H1 (cell line): Measurements from ENCODE around the gene ARGLU1.

ENCODE experiments used
- SP2 ChIP-seq: IDR thresholded peaks from 2 replicates; pipeline ENCODE4 v1.6.1; 2012; ENCODE audit warnings: mild to moderate bottlenecking, low read length, inconsistent platforms
- TCF12 ChIP-seq: IDR thresholded peaks from 2 replicates; pipeline ENCODE4 v1.6.1; 2011; ENCODE audit warnings: low read depth, mild to moderate bottlenecking, low read length
- TF ChIP-seq, protein P1 (sequence below), 3 experiments: IDR thresholded peaks; 1 replicate in 2 of 3; 2 replicates in 1 of 3; pipeline versions ENCODE4 v1.5.1 to v1.6.1; 2011; ENCODE audit warnings: low read length in 3 of 3, mild to moderate bottlenecking in 3 of 3, inconsistent platforms in 2 of 3, low read depth in 1 of 3, moderate library complexity in 1 of 3; ENCODE audit not compliant: insufficient read depth in 1 of 3; ENCODE audit errors: control extremely low read depth in 1 of 3

DNA sequence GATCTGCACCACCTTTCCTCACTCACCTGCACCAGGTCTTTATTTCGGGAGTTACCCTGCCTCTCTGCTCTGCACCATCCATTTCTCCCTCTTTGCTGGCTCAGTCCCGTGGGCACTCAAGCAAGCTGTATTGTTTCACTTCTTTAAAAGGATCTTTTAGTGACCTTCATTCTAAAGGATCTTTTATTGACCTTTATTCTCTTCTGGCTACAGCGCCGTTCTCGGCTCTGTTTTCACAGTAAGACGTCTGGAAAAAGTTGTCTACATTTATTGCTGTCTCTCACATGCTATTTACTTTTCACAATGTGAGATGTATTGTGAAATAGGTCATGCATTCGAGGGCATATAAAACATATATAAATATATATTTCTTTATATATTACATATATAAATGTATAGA is 35.6 kb upstream of the ARGLU1 start:
- TF ChIP-seq, protein P1, sequence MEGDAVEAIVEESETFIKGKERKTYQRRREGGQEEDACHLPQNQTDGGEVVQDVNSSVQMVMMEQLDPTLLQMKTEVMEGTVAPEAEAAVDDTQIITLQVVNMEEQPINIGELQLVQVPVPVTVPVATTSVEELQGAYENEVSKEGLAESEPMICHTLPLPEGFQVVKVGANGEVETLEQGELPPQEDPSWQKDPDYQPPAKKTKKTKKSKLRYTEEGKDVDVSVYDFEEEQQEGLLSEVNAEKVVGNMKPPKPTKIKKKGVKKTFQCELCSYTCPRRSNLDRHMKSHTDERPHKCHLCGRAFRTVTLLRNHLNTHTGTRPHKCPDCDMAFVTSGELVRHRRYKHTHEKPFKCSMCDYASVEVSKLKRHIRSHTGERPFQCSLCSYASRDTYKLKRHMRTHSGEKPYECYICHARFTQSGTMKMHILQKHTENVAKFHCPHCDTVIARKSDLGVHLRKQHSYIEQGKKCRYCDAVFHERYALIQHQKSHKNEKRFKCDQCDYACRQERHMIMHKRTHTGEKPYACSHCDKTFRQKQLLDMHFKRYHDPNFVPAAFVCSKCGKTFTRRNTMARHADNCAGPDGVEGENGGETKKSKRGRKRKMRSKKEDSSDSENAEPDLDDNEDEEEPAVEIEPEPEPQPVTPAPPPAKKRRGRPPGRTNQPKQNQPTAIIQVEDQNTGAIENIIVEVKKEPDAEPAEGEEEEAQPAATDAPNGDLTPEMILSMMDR (IDR thresholded peaks at IDR 0.05; ENCODE audit: control extremely low read depth in 1 of 3, insufficient read depth in 1 of 3, low read depth in 1 of 3, low read length in 3 of 3): no peak
- no peak for TF ChIP-seq TCF12
- TF ChIP-seq SP2: no peak
